SH-SY5Y (cell line): ENCODE results near the gene PC.

Experiments
- GATA2 ChIP-seq: IDR thresholded peaks from 2 replicates; pipeline ENCODE4 v1.6.1; 2011; ENCODE audit warnings: mild to moderate bottlenecking, low read depth, low read length
- GATA3 ChIP-seq: IDR thresholded peaks from 2 replicates; pipeline ENCODE4 v1.6.1; 2011; ENCODE audit warnings: low read depth, mild to moderate bottlenecking, low read length, moderate library complexity

DNA sequence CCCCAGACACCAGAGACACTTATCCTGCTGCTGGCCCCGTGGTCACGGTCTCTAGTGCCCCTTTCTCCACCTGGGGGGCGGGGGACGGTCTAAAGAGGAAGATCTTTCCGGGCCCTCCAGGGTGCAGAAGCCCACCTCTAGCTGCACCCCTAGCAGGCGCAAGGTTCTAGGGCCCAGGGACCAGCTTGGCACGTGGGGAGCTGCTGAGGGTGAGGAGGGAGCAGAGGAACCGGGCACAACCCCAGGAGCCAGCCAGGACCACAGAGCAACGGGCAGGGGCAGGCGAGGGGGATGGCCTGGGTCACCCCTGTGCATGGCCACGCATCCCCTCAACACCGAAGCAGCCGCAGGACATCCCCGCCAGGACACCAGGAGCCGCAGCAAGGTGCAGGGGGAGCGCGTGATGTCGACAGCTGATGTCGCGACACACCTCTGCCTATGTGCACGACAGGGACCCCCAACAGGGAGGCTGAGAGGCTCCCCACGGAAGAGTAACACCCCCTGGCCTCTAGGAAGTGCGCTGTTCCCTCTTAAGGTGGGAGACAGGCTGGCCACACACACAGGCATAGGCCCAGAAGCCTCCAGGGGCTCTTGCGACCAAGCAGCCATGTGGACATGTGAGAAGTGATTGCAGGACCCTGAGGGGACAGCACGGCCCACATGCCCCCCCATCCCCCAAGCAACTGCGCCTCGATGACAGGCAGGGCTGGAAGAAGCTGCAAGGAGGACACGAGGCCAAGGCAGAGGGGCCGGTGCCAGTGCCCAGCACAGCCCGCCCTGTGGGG lies 96.2 kb downstream of the PC start:
- no peak for TF ChIP-seq GATA3
- no peak for TF ChIP-seq GATA2
